NCI-H774 (cell line): ENCODE measurements around the gene GRAMD1C.
A peak's percentile ranks its signal among the peaks of the same experiment; 100 is the strongest.

ENCODE experiments used
- DNase-seq: peaks from one replicate; lab custom pipeline; 2025; lab: John Stamatoyannopoulos, UW

The GRAMD1C gene

DNA sequence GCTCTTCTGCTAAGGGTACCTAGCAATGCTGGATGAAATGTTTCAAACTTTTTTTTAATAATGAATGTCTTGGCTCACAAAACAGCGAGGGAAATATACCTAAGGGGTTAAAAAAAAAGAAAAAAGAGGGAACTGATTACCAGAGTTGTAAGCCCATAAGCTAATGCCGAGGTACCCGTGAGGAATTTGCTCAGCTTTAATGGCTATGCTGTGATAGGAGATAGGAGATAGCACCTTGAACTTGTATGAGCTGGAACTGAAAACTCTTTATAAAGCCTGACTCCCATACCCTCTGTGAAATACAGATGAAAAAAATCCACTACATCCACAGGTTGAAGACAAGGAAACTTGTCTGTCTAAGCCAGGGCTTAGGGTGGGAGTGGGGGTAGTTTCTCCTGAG lies 13.9 kb downstream of the GRAMD1C start:
- DNase-seq = no peak

DNA sequence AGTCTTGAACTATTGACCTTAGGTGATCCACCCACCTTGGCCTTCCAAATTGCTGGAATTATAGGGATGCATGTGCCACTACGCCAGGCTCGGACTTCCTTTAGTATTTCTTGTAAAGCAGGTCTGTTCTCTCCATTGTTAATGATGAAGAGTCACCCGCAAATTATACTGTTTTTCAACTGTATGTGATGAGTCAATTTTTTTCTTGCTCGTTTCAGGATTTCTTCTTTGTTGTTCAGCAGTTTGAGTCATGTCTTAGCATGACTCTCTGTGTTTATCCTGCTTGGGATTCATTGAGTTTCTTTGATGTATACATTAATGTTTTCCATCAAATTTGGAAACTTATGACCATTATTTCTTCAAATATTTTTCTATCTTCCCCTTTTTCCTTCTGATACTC lies 28.9 kb downstream of the GRAMD1C start:
- no peak for DNase-seq

DNA sequence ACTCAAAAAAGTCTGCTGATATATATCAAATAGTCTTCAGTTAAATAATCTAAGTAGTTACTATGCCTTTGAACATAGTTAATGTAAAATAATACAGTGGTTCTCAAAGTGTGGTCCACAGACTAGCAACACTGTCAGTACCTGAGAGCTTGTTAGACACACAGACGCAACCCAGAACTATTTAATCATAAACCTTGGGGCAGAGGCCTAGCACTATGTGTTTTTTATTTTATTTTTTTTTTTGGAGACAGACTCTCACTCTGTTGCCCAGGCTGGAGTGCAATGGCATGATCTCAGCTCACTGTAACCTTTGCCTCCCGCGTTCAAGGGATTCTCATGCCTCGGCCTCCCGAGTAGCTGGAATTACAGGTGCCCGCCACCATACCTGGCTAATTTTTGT lies 34.7 kb downstream of the GRAMD1C start:
- no peak for DNase-seq

DNA sequence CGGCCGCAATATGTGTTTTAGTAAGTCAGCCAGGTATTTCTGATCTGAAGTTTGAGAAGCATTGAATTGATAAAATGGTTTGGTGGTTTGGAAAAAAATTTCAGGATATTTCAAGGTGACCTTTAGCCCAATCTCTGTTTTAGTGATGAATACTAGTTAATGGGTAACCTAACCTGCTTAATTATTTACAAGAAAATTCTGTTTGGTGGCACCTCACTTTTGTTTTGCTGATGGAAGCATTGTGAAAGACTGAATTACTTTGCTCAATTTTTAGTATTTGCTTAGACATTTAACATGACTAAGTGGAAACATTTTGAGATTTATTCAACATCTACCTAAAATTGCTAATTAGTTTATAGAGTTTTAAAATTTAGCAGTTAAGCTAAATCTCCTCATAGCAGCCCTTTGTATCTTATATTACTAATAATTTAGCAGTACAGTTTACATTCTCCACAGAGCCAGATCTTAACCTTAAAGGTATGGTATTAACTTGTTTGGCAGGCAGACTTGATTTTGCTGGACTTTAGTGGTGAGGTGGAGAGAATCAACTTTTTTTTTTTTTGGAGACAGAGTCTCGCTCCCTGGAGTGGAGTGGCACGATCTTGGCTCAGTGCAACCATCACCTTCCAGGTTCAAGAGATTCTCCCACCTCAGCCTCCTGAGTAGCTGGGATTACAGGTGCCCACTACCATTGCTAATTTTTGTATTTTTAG lies 35.4 kb downstream of the GRAMD1C start:
- DNase-seq = no peak

DNA sequence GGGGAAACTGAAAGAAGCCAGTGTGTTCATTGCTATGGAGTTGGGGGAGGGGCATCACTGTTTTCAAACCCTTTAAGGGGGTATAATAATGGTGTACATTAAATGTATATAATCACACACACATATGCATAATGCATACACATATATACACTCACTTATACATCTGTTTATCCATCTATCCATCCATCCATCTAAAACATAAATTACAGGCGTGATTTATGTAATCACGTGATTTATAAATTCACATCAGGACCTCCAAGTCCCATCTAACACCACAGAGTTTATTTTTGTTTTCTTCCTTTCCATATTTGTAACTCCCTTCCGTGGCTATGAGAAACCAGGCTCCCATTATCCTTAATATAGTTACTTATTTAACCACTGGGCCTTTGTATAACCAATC lies 39.8 kb downstream of the GRAMD1C start:
- DNase-seq = no peak

DNA sequence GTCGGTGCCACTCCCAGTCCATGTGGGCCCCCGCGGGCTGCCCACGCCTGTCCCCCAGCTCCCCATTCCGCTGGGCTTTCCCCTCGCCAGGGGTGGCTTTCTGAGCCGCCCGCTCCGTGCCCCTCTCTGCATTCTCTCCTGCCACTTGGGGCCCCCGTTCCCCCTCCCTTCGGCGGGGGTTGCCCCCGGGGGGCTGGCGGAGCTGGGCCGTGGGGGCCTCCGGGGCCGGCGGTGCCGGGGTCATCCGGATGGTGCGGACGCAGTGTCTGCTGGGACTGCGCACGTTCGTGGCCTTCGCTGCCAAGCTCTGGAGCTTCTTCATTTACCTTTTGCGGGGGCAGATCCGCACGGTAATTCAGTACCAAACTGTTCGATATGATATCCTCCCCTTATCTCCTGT lies 46.5 kb downstream of the GRAMD1C start:
- DNase-seq = no peak

DNA sequence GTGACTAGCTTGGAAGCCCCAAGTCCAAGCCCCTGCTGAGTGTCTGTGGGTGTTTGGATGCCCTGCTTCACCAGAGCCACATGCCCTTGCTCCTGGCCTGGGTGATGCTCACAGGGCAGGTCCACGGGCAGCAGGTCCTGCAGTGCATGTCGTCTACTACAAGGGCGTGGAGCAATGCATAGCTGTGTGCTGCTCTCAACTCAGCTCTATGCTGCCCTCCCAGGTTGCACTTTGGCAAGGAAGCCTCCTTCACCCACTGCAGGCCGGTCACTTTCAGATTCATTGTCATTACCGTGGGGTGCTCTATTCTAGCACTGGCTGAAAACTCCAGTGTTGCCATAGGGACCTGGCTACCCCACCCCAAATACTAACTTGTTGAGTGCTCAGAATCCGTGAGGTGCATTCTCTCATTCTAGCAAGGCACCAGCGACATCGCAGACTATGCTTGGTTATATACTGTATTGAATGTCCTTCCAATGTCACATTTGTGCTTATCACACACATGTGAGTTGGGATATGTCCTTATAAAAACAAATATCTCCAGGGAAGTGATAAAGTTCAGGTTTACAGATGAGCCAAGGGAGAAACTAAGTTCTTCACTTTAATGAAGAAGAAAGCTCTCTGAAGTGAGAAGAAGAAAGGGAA lies 51.8 kb downstream of the GRAMD1C start:
- DNase-seq = no peak

DNA sequence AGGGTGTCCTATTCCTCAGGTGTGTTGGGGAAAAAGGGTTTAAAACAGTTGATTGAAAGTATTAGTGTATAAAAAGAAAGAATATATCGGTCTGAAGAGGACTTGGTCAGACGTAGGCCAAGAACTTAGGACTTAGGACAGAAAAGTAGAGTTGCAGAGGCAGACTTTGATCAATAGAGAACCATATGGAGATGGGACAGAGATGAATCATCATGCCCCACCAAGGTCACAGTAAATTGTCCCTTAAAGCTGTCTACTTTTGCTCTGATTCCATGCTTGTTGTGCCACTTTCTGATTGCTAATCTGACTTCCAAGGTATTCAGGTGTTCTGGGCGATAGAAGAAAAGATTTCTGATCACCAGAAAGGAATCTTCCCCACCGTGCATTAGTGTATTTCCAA lies 56.3 kb downstream of the GRAMD1C start:
- DNase-seq = no peak

DNA sequence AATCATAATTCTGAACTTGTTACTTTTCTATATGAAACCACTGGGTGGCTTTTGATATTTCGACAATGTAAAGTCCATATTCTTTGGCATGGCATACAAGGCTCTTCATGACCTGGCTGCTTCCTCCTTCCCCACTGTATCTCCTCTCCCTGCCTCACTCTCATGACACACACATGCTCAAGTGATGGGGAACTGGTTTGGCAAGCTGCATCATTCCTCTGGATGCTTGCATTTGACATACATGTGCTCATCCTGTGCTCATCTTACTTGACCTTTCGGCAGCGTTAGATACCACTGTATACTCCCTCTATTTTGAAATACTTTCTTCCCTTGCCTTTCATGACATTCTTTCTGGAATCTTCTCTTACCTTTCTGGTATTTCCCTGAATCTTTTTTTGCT lies 57.4 kb downstream of the GRAMD1C start:
- DNase-seq = no peak

DNA sequence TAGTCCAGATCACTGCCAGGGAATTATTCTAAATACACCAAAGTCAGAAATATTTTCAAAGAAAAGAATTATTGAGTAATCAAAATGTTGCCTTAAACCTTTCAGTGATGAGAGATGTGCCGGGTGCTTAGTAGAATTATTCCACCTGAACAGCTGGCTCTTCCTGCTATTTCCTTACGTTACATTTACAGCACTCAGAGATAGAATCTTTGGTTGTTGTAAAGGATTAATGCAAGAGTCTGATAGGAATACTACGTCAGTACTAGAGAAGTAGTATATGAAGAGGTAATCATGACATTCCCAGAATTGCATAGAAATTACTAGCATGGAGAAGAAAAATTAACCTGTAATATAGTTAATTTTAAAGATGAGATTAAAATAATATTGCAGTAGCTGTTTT lies 58.3 kb downstream of the GRAMD1C start:
- DNase-seq = no peak

DNA sequence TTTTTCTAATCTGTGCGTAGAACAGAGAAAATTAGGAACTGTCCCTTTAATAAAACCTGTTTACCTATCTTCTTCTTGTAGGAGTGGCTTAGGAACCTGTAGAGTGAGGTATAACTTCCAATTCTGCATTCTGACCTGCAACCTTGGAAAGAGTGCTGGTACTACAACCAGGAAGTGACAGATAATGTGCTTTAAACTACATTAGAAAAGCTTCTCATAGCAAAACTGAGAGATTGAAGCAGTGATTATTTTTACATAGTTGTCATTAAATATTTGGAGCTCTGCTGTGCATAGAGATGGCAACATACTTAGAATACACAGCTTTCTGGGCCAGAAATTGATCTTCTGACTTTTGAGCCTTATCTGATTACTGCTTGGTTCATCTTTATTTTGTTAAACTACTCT lies 58.8 kb downstream of the GRAMD1C start:
- DNase-seq = peak; percentile 16

DNA sequence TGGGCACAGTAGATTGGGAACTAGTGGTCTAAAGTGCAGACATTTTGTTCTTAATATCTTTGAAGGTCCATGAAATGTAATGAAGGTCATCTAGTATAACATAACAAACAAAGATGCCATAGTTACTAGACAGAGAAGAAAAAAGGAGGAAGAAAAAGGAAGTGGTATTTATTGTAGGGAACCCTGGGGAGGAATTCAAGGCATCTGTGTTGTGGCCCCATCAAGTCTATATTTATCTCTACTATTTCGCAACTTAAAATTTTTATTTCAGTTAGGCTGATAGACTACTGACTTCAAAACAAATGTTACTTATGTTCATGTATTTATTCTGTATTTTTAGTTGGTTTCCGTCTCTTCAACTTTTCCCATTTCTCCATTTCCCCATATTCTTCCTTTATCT lies 60.3 kb downstream of the GRAMD1C start:
- DNase-seq = no peak

DNA sequence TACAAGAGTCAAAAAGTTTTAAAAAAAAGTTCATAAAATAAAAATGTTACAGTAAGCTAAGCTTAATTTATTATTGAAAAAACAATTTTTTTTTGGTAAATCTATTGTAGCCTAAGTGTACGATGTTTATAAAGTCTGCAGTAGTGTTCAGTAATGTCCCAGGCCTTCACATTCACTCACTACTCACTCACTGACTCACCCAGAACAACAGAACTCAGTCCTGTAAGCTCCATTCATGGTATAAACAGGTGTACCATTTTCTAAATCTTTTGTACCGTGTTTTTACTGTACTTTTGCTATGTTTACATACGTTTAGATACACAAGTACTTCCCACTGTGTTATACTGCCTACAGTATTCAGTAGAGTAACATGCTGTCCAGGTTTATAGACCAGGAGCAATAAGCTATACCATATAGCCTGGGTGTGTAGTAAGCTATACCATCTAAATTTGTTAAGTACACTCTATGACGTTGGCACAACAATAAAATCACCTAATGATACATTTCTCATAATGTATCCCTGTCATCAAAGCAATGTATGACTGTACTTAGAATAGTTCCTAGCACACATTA lies 68.1 kb downstream of the GRAMD1C start:
- DNase-seq = no peak

DNA sequence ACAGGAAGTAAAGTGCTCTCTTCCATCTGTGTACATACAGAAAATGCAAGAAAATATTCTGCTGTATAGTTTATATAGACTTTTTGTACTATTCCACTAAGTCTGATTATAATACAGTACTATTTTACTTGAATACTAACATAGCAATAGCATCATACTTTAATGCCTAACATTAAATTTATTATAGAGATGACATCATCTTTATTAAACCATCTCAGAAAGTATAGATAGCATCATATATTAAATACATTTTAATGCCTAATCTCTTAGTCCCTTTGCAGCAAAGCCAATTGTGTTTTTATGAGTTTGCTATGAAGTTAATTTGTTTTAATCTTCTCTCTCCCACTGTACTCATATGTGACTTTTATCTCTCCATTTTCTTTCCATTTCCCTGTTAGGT lies 69.5 kb downstream of the GRAMD1C start:
- no peak for DNase-seq

DNA sequence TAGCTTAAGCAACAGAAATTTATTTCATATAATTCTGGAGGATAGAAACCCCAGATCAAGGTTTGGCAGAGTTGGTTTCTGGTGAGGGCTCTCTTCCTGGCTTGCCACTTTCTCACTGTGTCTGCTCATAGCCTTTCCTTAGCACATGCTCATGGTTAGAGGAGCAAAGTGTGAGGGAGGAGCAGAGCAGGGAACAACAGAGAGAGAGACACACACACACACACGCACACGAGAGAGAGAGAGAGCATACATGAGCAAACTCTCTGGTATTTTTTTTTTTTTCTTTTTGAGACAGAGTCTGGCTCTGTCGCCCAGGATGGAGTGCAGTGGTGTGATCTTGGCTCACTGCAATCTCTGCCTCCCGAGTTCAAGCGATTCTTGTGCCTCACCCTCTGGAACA lies 72.4 kb downstream of the GRAMD1C start:
- DNase-seq = no peak

DNA sequence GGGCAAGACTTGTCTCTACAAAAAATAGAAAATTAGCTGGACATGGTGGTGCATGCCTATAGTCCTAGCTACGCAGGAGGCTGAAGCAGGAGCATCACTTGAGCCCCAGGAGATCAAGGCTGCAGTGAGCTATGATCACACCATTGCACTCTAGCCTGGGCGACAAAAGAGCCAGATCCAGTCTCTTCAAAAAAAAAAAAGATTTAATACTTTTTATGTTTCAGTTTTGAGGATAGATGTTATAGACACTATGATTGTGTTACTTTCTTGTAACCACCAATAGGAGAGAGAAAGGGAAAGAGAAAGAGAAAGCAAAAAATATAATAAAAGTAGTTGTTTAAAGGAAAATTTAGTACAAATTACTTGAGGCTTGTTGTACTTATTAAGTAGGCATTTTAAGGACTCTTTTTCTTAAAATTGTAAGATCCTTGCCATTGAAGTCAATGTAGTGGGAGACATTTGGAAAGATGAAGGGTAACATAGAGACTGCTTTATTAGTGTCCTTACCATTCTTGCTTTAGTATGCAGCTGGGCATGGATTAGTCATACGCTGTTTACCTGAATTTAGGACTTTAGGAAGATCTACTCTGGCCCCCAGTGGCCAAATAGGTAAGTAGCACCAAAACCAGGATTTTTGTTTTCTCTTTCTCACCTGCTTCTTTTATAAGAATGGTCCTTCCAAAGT lies 74.1 kb downstream of the GRAMD1C start:
- DNase-seq = peak; percentile 13

DNA sequence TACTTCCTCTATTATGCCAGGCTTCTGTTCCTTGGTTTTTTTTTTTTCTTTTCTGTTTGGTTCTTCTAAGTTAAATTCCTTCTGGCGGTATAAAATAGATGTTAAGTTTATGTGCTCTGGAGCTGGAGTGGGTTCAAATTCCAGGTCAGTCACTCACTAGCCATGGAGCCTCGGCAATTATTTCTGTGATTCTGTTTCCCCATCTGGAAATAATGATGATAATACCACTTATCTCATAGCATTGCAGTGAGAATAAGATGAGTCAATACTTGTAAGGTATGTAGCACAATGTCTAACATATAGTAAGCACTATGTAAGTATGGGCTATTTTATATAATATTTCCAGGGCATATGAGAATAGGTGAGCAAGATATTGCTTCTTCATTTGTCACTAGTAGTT lies 76.1 kb downstream of the GRAMD1C start:
- DNase-seq = no peak

DNA sequence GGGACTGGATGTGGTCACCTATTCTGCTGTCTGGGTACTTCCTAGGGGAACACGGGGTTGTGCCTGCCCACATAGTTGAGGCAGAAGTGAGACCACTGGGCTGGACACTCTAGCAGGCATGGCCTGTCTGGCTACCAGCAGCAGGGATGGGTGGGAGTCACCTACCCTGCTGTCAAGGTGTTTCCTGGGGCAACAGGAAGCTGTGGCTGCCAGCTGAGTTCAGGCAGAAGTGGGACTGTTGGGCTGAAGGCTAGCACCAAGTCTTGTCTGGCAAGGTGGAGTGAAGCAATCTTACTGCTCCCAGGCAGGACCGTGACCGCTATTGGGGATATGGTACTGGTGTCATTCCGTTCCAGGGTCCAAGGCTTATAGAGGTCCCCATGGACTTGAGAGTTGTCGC lies 89.0 kb downstream of the GRAMD1C start:
- no peak for DNase-seq

DNA sequence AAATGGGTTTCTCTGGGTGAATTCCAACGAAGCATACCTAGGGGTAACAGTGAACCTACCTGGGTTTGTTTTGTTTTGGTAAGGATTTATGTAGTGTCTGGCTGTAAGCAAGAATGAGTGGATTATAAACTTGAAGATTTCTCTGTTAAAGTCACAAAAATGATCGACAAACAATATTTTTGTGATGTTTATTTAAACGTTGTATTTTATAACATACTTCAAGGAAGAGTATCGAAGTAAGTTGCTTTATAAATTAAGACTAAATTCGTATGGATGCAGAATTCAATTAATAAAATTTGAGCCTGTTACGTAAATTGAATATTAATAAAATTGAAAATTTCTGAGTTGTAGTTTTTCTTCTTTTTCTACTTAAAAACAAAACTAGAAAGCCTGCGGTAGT lies 108.2 kb downstream of the GRAMD1C start:
- DNase-seq = no peak

DNA sequence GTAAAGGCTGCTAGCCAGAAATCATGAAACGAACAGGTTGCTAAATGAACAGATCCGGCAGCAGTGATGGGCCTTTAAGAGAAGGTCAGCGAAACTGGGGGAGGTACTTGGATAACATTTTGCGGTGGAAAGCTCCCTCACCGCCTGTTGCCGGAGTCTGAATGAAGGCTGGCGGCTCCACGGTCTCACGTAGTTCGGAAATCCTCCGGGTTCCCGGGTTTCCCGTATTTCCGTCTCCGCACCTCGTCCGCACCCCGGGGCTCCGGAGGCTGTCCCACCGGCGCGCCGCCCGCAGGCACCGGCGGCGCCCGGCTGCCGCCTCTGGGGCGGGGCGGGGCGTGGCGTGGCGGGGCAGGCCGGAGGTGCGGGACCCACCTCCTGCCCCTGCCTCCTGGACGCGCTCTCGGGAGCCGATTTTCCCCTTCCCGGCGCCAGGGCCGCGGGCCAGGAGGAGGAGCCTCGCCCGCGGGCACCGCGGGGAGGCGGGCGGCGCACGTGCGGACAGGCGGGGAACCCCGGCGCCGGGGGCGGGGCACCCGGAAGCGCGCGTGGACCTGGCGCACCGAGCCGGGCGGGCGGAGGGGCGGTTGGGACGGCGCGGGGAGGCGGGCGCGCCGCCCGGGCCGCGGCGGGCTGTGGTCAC lies 108.9 kb downstream of the GRAMD1C start, which contains the start of gene ZDHHC23:
TSS of gene ZDHHC23 (plus strand) at position 642 of the 643 bp plus-strand sequence. CDS start 790 bp downstream, outside the sequence.
- peak; percentile 76 for DNase-seq

DNA sequence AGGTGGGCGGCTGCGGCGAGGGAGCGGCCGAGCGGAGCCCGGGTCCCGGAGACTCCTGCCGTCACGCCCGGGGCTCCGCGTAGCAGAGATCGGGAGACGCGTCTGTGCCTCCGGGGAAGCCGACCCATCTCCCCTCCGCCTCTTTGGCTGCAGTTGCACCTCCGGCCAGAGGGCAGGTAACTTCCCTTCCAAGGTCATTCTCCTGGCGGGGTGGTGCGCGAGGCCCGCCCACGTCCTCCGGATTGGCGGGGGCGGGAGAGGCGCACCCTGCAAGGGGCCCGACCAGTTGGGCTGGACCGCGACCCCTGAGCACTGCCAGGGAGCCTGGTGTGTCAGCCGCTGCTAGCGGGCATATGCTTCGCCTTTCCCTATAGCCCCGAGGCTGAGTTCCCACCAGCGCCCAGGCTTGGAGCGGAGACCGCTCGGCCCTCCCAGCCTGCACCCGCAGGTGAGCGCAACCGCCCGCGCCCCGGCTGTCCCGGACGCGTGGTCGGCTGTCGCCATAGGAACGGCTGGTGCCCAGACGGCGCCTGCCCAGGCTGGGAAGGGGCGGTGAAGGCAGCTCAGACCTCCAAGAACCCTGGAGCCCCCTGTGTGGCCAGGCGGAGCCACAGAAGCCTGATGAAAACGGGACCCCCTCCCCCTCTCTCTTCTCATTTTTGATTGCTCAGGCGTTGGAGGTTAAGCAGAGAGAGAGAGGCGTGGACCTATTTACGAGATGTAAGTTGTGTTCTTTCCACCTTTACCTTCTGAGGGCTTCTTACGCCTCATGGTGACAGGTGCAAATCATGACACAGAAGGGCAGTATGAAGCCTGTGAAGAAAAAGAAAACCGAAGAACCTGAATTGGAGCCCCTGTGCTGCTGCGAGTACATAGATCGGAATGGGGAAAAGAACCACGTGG lies 109.7 kb downstream of the GRAMD1C start:
- DNase-seq = peak; percentile 2
